ENCODE data around the gene ELOVL6. TPM values are rescaled to one million over a fixed set of nuclear protein-coding genes. Genes with fewer than 3 reads are reported as not detected.
A peak's percentile ranks its signal among the peaks of the same experiment; 100 is the strongest.
"Not testable (repeated sequence)": the region's sequence is repeated elsewhere in the genome, so short reads cannot be mapped to it uniquely, and the experiment has no call there.

ELOVL6 gene
- polyA plus RNA-seq, 1 donor = 14.1 TPM

- WGBS (ENCODE audit: insufficient coverage, low lambda C conversion rate) = no CpG with 5 or more reads among the region's 24 CpGs
- DNase-seq = peak in 1 of 2 donors; percentile 58
Measured at GRCh38 chr4:110198049-110198434, 373 bp downstream of the ELOVL6 start.

DNA sequence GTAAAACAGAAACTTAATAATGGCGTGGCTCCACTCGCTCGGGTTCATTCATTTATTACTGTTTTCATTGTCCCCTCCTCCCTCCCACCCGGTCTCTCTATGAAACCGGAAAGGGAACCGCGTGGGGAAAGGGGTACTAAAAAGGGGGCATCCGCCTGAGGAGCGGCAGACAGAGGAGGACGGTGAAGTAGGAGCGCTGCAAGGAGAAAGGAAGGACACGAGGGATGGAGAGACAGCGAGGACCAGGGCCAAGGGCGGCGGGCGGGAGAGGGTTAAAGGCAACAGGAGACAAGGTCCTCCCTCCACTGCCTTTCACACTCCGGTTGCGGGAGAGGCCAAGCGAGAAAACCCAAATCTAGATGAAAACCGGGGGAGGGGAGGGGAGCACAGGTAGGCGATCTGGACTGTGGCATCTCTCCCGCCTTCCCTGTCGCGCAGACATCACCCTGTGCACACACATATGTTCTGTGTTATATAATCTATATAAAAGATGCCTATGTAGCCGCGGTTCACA, 829 bp downstream of the ELOVL6 start:
- H3K27ac ChIP-seq (ENCODE audit: low read length) = peak overlapping the region; percentile 80
- H3K36me3 ChIP-seq (ENCODE audit: control insufficient read depth, insufficient read depth, low read length) = no peaks in the 10 kb centered on the region
- H3K4me3 ChIP-seq (ENCODE audit: low read length) = peak overlapping the region; percentile 83
- no peaks in the 10 kb centered on the region for H3K9me3 ChIP-seq (ENCODE audit: control insufficient read depth, low read depth, low read length)
- 0% methylated on average over 4 of the region's 26 CpGs for WGBS (ENCODE audit: insufficient coverage, low lambda C conversion rate)
- peaks cover 23% of the 10 kb centered on the region for H3K4me1 ChIP-seq (ENCODE audit: control insufficient read depth, insufficient read depth, low read length)
- DNase-seq = peak in 1 of 2 donors; percentile 71
- no peaks in the 10 kb centered on the region for H3K27me3 ChIP-seq (ENCODE audit: control insufficient read depth, insufficient read depth, low read length)

More at GRCh38 chr4:110198049-110198434, 373 bp downstream of the ELOVL6 start:
- Histone ChIP-seq H3K4me1 (ENCODE audit: control insufficient read depth, insufficient read depth, low read length) (peaks cover 20% of the 10 kb centered on the region), H3K4me3 (ENCODE audit: low read length) (peak overlapping the region; percentile 83), H3K9me3 (ENCODE audit: control insufficient read depth, low read depth, low read length) (no peaks in the 10 kb centered on the region), H3K36me3 (ENCODE audit: control insufficient read depth, insufficient read depth, low read length) (no peaks in the 10 kb centered on the region), H3K27ac (ENCODE audit: low read length) (peak overlapping the region; percentile 80), H3K27me3 (ENCODE audit: control insufficient read depth, insufficient read depth, low read length) (no peaks in the 10 kb centered on the region)

GRCh38 chr4:110196871-110197528, 1.4 kb downstream of the ELOVL6 start:
- H3K9me3 ChIP-seq (ENCODE audit: control insufficient read depth, low read depth, low read length) = no peaks in the 10 kb centered on the region
- peaks cover 23% of the 10 kb centered on the region for H3K4me1 ChIP-seq (ENCODE audit: control insufficient read depth, insufficient read depth, low read length)
- peak overlapping the region; percentile 80 for H3K27ac ChIP-seq (ENCODE audit: low read length)
- H3K36me3 ChIP-seq (ENCODE audit: control insufficient read depth, insufficient read depth, low read length) = no peaks in the 10 kb centered on the region
- peak in 1 of 2 donors; percentile 42 for DNase-seq
- no peaks in the 10 kb centered on the region for H3K27me3 ChIP-seq (ENCODE audit: control insufficient read depth, insufficient read depth, low read length)
- peak overlapping the region; percentile 83 for H3K4me3 ChIP-seq (ENCODE audit: low read length)
- no CpG with 5 or more reads among the region's 47 CpGs for WGBS (ENCODE audit: insufficient coverage, low lambda C conversion rate)

GRCh38 chr4:110196206-110196870, 2.1 kb downstream of the ELOVL6 start:
- DNase-seq = peak; percentile 31 to 78
- H3K4me1 ChIP-seq (ENCODE audit: control insufficient read depth, insufficient read depth, low read length) = peaks cover 23% of the 10 kb centered on the region

GRCh38 chr4:110195561-110196205, 2.7 kb downstream of the ELOVL6 start:
- no peak for DNase-seq
- H3K4me1 ChIP-seq (ENCODE audit: control insufficient read depth, insufficient read depth, low read length) = peaks cover 23% of the 10 kb centered on the region

More at GRCh38 chr4:110196206-110196870, 2.1 kb downstream of the ELOVL6 start:
- H3K27me3 ChIP-seq (ENCODE audit: control insufficient read depth, insufficient read depth, low read length) = no peaks in the 10 kb centered on the region
- H3K27ac ChIP-seq (ENCODE audit: low read length) = peak overlapping the region; percentile 80
- WGBS (ENCODE audit: insufficient coverage, low lambda C conversion rate) = no CpG with 5 or more reads among the region's 58 CpGs
- H3K9me3 ChIP-seq (ENCODE audit: control insufficient read depth, low read depth, low read length) = no peaks in the 10 kb centered on the region
- H3K36me3 ChIP-seq (ENCODE audit: control insufficient read depth, insufficient read depth, low read length) = no peaks in the 10 kb centered on the region
- peak overlapping the region; percentile 83 for H3K4me3 ChIP-seq (ENCODE audit: low read length)

GRCh38 chr4:110193822-110194761, 4.3 kb downstream of the ELOVL6 start:
- no peaks in the 10 kb centered on the region for H3K36me3 ChIP-seq (ENCODE audit: control insufficient read depth, insufficient read depth, low read length)
- peak overlapping the region; percentile 75 for H3K27ac ChIP-seq (ENCODE audit: low read length)
- no peaks in the 10 kb centered on the region for H3K9me3 ChIP-seq (ENCODE audit: control insufficient read depth, low read depth, low read length)
- peaks cover 23% of the 10 kb centered on the region for H3K4me1 ChIP-seq (ENCODE audit: control insufficient read depth, insufficient read depth, low read length)
- no peaks in the 10 kb centered on the region for H3K27me3 ChIP-seq (ENCODE audit: control insufficient read depth, insufficient read depth, low read length)
- H3K4me3 ChIP-seq (ENCODE audit: low read length) = no peak overlapping the region
- DNase-seq = peak; percentile 82 to 86
- WGBS (ENCODE audit: insufficient coverage, low lambda C conversion rate) = no CpG with 5 or more reads among the region's 8 CpGs

More at GRCh38 chr4:110195561-110196205, 2.7 kb downstream of the ELOVL6 start:
- no peaks in the 10 kb centered on the region for H3K27me3 ChIP-seq (ENCODE audit: control insufficient read depth, insufficient read depth, low read length)
- H3K4me3 ChIP-seq (ENCODE audit: low read length) = peak overlapping the region; percentile 83
- peak overlapping the region; percentile 61 for H3K27ac ChIP-seq (ENCODE audit: low read length)
- no peaks in the 10 kb centered on the region for H3K36me3 ChIP-seq (ENCODE audit: control insufficient read depth, insufficient read depth, low read length)
- WGBS (ENCODE audit: insufficient coverage, low lambda C conversion rate) = 33% methylated on average over 2 of the region's 11 CpGs
- H3K9me3 ChIP-seq (ENCODE audit: control insufficient read depth, low read depth, low read length) = no peaks in the 10 kb centered on the region

GRCh38 chr4:110193287-110193686, 5.1 kb downstream of the ELOVL6 start:
- Histone ChIP-seq H3K4me1 (ENCODE audit: control insufficient read depth, insufficient read depth, low read length) (peaks cover 23% of the 10 kb centered on the region), H3K27ac (ENCODE audit: low read length) (peak overlapping the region; percentile 75)
- not testable (repeated sequence) for H3K4me3 ChIP-seq (ENCODE audit: low read length); H3K36me3 ChIP-seq (ENCODE audit: control insufficient read depth, insufficient read depth, low read length); H3K27me3 ChIP-seq (ENCODE audit: control insufficient read depth, insufficient read depth, low read length); H3K9me3 ChIP-seq (ENCODE audit: control insufficient read depth, low read depth, low read length); DNase-seq
- WGBS (ENCODE audit: insufficient coverage, low lambda C conversion rate) = no CpG with 5 or more reads among the region's 7 CpGs

GRCh38 chr4:110190249-110190648, 8.2 kb downstream of the ELOVL6 start:
- no peaks in the 10 kb centered on the region for H3K36me3 ChIP-seq (ENCODE audit: control insufficient read depth, insufficient read depth, low read length)
- H3K27ac ChIP-seq (ENCODE audit: low read length) = no peak overlapping the region
- H3K4me3 ChIP-seq (ENCODE audit: low read length) = no peak overlapping the region
- no peak for DNase-seq
- H3K9me3 ChIP-seq (ENCODE audit: control insufficient read depth, low read depth, low read length) = no peaks in the 10 kb centered on the region
- H3K27me3 ChIP-seq (ENCODE audit: control insufficient read depth, insufficient read depth, low read length) = no peaks in the 10 kb centered on the region
- H3K4me1 ChIP-seq (ENCODE audit: control insufficient read depth, insufficient read depth, low read length) = peaks cover 17% of the 10 kb centered on the region
- WGBS (ENCODE audit: insufficient coverage, low lambda C conversion rate) = 86% methylated on average over 1 of the region's 5 CpGs

- H3K4me1 ChIP-seq (ENCODE audit: control insufficient read depth, insufficient read depth, low read length) = peaks cover 3% of the 10 kb centered on the region
- no CpG with 5 or more reads among the region's 1 CpG for WGBS (ENCODE audit: insufficient coverage, low lambda C conversion rate)
- H3K4me3 ChIP-seq (ENCODE audit: low read length) = no peak overlapping the region
Measured at GRCh38 chr4:110188113-110188512, 10.3 kb downstream of the ELOVL6 start.

More at GRCh38 chr4:110188113-110188512, 10.3 kb downstream of the ELOVL6 start:
- no peak overlapping the region for H3K27ac ChIP-seq (ENCODE audit: low read length)
- no peaks in the 10 kb centered on the region for H3K27me3 ChIP-seq (ENCODE audit: control insufficient read depth, insufficient read depth, low read length)
- no peaks in the 10 kb centered on the region for H3K36me3 ChIP-seq (ENCODE audit: control insufficient read depth, insufficient read depth, low read length)
- no peaks in the 10 kb centered on the region for H3K9me3 ChIP-seq (ENCODE audit: control insufficient read depth, low read depth, low read length)
- DNase-seq = no peak

Measured in large intestine (tissue), 3 donors.